Stimulated activated CD8-positive, alpha-beta memory T cell treated with anti-CD3 and anti-CD28 coated beads, Interleukin-15, amount 100 ng/mL, for 24 hours (primary cell): ENCODE results near the gene F2.

Experiments
- DNase-seq: peaks from one replicate; pipeline ENCODE4 v3.0.0-alpha.2; 2020; ENCODE audit warnings: low read depth

The F2 gene

DNA sequence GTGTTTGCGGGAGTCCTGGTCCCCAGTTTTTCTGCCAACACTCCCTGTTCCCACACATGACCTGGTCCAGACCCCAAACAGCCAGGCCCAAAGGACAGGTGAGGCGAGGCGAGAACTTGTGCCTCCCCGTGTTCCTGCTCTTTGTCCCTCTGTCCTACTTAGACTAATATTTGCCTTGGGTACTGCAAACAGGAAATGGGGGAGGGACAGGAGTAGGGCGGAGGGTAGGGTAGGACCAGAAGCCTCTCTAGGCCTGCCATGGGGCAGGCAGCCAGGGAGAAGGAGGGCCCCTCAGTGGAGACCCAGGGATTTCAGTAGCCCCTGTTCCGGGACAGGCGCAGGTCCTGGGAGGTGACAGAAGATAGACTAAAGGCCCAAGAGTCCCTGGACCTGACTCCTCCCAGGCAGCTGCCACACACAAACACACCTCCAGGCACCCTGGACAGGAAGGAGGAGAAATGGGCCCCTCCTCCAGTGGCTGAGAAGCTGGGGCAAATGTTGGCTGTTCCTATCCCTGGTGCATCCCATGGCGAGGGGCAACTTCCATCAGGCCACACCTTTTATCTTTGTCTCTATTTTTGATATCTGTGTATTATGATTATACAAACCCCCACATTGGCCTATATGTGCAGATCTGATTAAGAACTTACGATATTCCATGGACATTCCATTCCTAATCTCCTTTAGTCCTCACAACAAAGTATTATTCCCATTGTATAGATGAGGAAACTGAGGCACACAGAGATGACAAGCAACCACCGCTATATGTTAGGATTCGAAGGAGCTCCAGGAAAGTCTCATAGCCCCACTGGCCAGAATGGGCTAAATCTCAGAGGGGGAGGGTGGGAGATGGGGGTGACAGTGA lies 626 bp upstream of the F2 start:
- no peak for DNase-seq

DNA sequence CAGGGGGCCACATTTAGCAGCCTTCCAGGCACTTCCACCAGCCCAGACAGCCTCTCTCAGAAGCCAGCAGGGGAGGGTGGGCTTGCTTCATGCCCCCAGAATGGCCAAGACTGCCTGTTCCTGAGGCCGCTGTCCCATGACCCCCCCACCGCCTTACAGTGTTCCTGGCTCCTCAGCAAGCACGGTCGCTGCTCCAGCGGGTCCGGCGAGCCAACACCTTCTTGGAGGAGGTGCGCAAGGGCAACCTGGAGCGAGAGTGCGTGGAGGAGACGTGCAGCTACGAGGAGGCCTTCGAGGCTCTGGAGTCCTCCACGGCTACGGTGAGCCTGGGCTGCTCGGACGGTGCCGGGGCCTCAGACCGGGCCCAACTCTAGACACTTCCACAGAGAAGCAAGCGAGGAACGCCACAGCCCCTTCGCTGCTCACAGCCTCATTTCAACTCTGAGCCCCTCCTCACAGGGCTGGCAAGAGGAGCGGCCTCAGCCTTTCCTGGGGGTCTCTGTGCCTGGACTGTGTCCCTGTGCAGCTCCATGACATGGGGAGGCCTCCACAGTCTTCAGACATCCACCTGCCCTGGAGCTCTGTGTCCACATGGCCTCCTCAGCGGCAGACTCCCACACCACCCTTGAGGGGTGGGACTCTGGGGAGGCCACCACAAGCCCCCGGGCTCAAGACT lies 668 bp downstream of the F2 start:
- no peak for DNase-seq

DNA sequence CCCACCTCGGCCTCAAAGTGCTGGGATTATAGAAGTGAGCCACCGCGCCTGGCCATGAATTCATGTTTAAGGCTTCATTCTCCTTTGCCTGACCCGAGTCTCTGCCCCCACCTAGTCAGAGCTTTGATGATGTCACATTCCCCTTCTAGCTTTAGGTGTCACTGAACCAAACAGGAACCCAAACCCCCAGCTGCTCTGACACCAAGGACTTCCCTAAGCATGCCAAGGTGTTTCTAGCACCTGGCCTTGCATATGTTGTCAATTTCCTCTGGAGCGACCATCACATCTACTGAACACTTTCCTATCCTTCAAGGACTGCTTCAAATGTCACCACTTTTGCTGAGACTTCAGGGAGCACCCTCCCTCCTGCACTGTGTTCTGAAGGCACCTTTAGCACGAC lies 2.3 kb downstream of the F2 start:
- no peak for DNase-seq

- no peak for DNase-seq
Observed at GRCh38 chr11:46722566-46723358, 3.7 kb downstream of the F2 start.

GRCh38 chr11:46723359-46723680 lies 4.3 kb downstream of the F2 start:
- no peak for DNase-seq

- DNase-seq: no peak
Observed at GRCh38 chr11:46724088-46724487, 5.1 kb downstream of the F2 start.

- no peak for DNase-seq
Observed at GRCh38 chr11:46725338-46726205, 6.6 kb downstream of the F2 start.

DNA sequence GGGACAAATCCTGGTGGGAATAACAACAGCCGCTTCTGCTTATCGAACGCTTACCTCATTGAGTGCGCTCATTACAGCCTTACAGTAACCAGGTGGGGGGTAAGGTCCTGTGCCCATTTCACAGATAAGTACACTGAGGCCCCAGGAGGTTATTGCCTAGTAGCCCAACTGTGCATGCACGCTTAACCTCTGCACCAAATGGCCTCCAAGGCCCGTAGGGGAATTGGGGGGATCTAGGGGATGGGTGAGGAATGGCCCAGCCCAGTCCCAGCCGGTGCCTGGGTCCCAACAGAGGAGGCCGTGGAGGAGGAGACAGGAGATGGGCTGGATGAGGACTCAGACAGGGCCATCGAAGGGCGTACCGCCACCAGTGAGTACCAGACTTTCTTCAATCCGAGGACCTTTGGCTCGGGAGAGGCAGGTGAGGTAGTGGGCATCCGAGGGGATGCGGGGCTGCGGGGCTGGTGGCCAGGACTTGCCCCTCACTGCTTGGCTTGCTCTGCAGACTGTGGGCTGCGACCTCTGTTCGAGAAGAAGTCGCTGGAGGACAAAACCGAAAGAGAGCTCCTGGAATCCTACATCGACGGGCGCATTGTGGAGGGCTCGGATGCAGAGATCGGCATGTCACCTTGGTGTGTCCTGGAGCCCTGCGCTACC lies 7.3 kb downstream of the F2 start:
- DNase-seq: no peak

DNA sequence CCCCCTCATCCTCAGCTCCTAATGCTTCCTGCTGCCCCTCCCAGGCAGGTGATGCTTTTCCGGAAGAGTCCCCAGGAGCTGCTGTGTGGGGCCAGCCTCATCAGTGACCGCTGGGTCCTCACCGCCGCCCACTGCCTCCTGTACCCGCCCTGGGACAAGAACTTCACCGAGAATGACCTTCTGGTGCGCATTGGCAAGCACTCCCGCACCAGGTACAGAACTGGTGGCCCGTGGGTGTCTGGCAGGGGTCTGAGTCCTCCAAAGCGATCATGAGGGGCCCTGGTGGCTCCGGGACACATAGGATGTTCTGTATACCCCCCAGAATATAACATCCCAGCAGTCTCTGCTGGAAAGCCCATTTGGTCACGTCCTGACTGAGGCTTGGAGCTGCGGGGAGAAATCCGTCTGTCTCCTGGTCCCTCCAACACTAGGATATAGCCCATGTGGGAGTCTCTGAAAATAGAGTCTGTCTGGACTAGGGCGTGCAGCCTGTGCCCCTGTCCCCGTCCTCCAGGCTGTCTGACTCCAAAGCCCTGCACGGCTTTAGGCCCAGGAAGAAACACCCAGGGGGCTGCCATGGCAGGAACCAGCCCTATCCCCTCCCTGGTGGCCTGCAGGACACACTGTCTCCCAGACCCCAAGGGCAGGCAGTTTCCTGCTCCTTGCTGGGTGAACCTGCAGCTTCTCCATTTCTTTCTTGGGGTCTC lies 9.1 kb downstream of the F2 start:
- no peak for DNase-seq

- no peak for DNase-seq
Observed at GRCh38 chr11:46728659-46729040, 9.6 kb downstream of the F2 start.

DNA sequence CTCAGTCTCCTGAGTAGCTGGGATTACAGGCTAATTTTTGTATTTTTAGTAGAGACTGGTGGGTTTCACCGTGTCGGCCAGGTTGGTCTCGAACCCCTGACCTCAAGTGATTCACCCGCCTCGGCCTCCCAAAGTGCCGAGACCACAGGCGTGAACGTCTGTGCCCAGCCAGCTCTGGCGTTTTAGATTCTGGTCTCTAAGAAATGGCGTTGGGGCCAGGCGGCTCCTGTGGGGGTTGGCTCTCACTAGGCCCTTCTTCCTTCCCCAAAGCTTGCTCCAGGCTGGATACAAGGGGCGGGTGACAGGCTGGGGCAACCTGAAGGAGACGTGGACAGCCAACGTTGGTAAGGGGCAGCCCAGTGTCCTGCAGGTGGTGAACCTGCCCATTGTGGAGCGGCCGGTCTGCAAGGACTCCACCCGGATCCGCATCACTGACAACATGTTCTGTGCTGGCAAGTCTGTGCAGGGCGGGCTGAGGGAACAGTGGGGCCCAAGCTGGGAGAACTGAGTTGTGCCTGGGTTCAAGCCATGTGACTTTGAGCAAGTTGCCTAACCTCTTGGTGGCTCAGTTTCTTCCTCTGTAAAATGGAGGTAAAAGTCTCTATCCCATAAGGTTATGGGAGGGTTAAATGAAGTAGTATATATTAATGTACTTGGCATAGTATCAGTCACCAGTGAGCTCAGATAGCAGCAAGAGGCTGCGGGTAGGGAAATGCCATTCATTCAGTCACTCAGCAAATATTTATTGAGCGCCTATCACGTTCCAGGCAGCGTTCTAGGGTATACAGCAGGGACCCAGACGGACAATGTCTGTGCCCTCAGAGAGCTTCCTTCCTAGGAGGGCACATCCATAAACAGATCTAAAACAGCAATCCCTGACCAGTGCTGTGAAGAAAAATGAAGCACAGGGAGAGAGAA lies 10.4 kb downstream of the F2 start:
- no peak for DNase-seq

DNA sequence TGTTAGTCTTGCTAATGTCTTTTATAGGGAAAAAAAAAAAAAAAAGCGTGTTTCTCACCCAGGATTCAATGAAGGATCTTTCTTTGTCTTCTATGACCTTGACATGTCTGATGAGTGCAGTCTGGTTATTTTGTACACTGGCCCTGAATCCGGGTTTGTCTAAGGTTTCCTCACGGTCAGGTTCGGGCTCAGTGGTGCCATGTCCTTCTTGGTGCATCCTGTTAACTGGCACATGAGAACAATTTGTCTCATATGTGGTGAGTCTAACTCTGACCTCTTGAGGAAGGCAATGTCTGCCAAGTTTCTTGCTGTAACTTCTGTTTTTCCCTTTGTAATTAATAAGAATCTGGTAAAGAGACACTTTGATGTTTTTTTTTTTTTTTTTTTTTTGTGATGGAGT lies 12.5 kb downstream of the F2 start:
- DNase-seq: no peak

GRCh38 chr11:46733234-46733633 lies 14.2 kb downstream of the F2 start:
- DNase-seq: no peak

DNA sequence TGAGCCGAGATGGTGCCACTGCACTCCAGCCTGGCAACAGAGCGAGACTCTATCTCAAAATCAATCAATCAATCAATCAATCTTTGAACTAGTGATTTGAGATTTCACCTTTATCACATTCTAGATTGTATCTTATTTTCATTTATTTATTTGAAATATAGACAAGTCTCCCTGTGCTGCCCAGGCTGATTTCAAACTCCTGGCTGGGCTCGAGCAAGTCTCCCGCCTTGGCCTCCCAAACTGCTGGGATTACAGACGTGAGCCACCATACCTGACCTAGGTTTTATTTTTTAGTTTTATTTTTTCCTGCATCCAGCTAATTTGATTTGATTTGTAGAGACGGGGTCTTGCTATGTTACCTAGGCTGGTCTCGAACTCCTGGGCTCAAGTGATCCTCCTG lies 17.1 kb downstream of the F2 start:
- DNase-seq: no peak

GRCh38 chr11:46736615-46737014 lies 17.6 kb downstream of the F2 start:
- no peak for DNase-seq

DNA sequence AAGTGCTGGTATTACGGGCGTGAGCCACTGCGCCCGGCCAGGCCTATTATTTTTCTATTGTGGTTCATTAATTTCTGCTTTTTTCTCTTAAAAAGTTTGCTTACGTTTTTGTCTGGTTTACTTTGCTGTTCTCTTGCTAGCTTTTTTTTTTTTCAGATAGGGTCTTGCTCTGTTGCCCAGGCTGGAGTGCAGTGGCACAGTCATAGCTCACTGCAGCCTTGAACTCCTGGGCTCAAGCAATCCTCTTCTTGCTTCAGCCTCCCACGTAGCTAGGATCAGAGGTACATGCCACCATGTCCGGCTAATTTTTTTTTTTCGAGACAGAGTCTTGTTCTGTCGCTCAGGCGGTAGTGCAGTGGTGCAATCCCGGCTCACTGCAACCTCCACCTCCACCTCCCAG lies 18.7 kb downstream of the F2 start:
- DNase-seq: no peak

GRCh38 chr11:46738887-46739286 lies 19.9 kb downstream of the F2 start:
- DNase-seq: no peak

GRCh38 chr11:46741600-46742484 lies 22.8 kb downstream of the F2 start:
- DNase-seq: no peak

GRCh38 chr11:46743043-46743442 lies 24.0 kb downstream of the F2 start:
- no peak for DNase-seq
